ENCODE results near the gene EEF1AKMT1.

DNA sequence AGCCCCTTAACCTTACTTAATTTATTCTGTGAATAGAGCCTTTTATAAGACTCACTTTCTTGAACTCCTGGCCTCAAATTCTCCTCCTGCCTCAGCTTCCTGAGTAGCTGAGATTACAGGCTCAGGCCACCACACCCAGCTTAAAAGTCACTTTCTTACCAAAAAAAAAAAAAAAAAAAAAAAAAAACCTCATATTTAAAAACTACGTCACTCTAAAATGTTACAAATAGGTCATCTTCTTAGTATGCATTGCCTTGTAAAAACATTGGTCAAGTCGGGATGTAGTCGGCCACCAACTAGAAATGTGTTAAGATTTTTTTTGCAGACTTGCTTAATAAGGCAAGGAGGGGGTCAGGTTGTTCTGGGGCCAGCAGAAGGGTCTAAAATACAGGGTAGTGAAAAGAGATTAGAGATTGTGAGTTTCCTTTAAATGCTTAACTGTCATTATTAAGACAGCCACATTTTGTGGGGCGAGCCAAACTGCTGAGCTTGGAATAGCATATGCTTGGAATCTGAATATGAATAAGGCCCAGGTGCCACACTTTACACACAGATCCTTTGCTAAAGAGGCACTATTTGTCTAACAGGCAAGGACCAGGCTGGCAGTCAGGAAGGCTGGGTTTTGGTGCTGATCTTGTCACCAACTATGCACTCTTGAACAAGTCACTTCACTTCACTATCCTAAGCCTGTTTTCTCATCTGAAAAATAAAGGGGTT is 86.7 kb downstream of the EEF1AKMT1 start:
- no peak for TF ChIP-seq GATA3 (IDR thresholded peaks at IDR 0.05; ENCODE audit: low read depth, low read length)
- no peak for TF ChIP-seq GATA2 (IDR thresholded peaks at IDR 0.05; ENCODE audit: low read depth, low read length)
